Measurements from ENCODE around the gene SLC6A11. TPM values are rescaled to one million over a fixed set of nuclear protein-coding genes. Genes with fewer than 3 reads are reported as not detected.

Gene SLC6A11
- total RNA-seq, 1 experiment from 2014 or later = 1.5 TPM

GRCh38 chr3:10930666-10931040, 114.6 kb downstream of the SLC6A11 start:
- H3K9me3 ChIP-seq (ENCODE audit: control insufficient read depth, low read depth, low read length) = no peaks in the 10 kb centered on the region
- TF ChIP-seq, protein P1, sequence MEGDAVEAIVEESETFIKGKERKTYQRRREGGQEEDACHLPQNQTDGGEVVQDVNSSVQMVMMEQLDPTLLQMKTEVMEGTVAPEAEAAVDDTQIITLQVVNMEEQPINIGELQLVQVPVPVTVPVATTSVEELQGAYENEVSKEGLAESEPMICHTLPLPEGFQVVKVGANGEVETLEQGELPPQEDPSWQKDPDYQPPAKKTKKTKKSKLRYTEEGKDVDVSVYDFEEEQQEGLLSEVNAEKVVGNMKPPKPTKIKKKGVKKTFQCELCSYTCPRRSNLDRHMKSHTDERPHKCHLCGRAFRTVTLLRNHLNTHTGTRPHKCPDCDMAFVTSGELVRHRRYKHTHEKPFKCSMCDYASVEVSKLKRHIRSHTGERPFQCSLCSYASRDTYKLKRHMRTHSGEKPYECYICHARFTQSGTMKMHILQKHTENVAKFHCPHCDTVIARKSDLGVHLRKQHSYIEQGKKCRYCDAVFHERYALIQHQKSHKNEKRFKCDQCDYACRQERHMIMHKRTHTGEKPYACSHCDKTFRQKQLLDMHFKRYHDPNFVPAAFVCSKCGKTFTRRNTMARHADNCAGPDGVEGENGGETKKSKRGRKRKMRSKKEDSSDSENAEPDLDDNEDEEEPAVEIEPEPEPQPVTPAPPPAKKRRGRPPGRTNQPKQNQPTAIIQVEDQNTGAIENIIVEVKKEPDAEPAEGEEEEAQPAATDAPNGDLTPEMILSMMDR (conservative IDR thresholded peaks at IDR 0.05) = no peak
- no CpG with 5 or more reads among the region's 8 CpGs for WGBS (ENCODE audit: extremely low coverage, insufficient read length, low lambda C conversion rate)
- no peak overlapping the region for H2BK5ac ChIP-seq (ENCODE audit: insufficient read length, low read length)
- H2AFZ ChIP-seq (ENCODE audit: low read length) = no peak overlapping the region
- Mint-ChIP-seq H3K4me3 (no peak overlapping the region), H3K27ac (no peak overlapping the region), H3K27me3 (ENCODE audit: low read depth) (peaks cover 5% of the 10 kb centered on the region), H3K4me1 (peaks cover 6 to 13% of the 10 kb centered on the region in 2 experiments), H3K36me3 (ENCODE audit: insufficient read depth in 1 of 3, low read depth in 3 of 3) (no peaks in the 10 kb centered on the region), H3K9me3 (no peaks in the 10 kb centered on the region)
- H2BK120ac ChIP-seq (ENCODE audit: low read depth, low read length, poor library complexity, severe bottlenecking) = no peak overlapping the region
- H4K20me1 ChIP-seq (ENCODE audit: control insufficient read depth, insufficient read depth, insufficient read length) = no peaks in the 10 kb centered on the region
- H3K79me2 ChIP-seq (ENCODE audit: insufficient read depth, low read length) = no peaks in the 10 kb centered on the region
- H3K27ac ChIP-seq (ENCODE audit: insufficient read length, low read depth, low read length) = no peak overlapping the region
- no peaks in the 10 kb centered on the region for H3K23me2 ChIP-seq (ENCODE audit: insufficient read length, low read depth, low read length, poor library complexity, severe bottlenecking)
- H3K79me1 ChIP-seq (ENCODE audit: insufficient read depth, low read depth, low read length, poor library complexity, severe bottlenecking) = no peaks in the 10 kb centered on the region
- H4K5ac ChIP-seq (ENCODE audit: insufficient read length, low read depth, low read length) = no peak overlapping the region
- no peak overlapping the region for H3K4me2 ChIP-seq (ENCODE audit: insufficient read depth, insufficient read length, low read length)
- no peak overlapping the region for H2AK5ac ChIP-seq (ENCODE audit: insufficient read length, low read length)
- no peak overlapping the region for H4K91ac ChIP-seq (ENCODE audit: insufficient read length, low read depth, low read length)
- H3T11ph ChIP-seq (ENCODE audit: low read length) = no peak overlapping the region
- no peak overlapping the region for H2BK20ac ChIP-seq (ENCODE audit: low read depth, low read length, poor library complexity, severe bottlenecking)
- no peak overlapping the region for H2BK15ac ChIP-seq (ENCODE audit: low read depth, low read length)
- H3K14ac ChIP-seq (ENCODE audit: insufficient read depth, low read length) = no peak overlapping the region
- H3K23ac ChIP-seq (ENCODE audit: insufficient read length, low read depth, low read length) = no peak overlapping the region
- no peak overlapping the region for H3K18ac ChIP-seq (ENCODE audit: insufficient read length, low read depth, low read length)
- H3K4me1 ChIP-seq (ENCODE audit: insufficient read depth, low read length) = no peaks in the 10 kb centered on the region
- H3K4ac ChIP-seq (ENCODE audit: low read depth, low read length) = no peak overlapping the region
- H2BK12ac ChIP-seq (ENCODE audit: insufficient read length, low read depth, low read length) = no peak overlapping the region
- DNase-seq = peak; percentile 7
- no peak overlapping the region for H3K56ac ChIP-seq (ENCODE audit: insufficient read length, low read depth, low read length)
- no peaks in the 10 kb centered on the region for H3K27me3 ChIP-seq (ENCODE audit: insufficient read depth, low read length)
- no peak overlapping the region for H3K9ac ChIP-seq (ENCODE audit: extremely low read depth, insufficient read length, low read length)
- no peak overlapping the region for H4K8ac ChIP-seq (replicated peaks; ENCODE audit: insufficient read length, low read depth, low read length)
